GM18499 (cell line): ENCODE measurements around the gene NAALAD2.
"Not testable (repeated sequence)": the region's sequence is repeated elsewhere in the genome, so short reads cannot be mapped to it uniquely, and the experiment has no call there.

Source experiments
- ATAC-seq: cut with Tn5 transposase; IDR thresholded peaks from one replicate; pipeline ENCODE4 v1.9.1; 2021; ENCODE audit warnings: moderate number of reproducible peaks; ENCODE audit not compliant: insufficient read depth, unreplicated experiment

The NAALAD2 gene

DNA sequence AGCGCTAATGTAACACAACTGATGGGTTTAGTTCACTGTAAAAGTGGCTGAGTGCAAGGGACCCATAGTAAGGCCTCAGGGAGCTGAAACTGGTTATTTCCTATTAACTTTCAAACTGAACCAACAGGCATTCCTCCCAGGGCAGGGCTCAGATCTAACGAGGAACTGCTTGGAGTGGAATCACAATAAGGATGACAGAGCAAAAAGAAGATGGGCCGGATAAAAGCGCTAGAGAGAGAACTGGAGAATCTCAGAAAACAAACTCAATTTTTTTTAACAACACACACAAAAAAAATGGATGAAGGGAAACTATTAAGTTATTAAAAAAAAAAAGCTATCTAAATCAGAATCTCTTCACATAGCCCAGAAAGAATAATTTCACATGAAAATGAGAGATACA lies 102.5 kb downstream of the NAALAD2 start:
- ATAC-seq = no peak

DNA sequence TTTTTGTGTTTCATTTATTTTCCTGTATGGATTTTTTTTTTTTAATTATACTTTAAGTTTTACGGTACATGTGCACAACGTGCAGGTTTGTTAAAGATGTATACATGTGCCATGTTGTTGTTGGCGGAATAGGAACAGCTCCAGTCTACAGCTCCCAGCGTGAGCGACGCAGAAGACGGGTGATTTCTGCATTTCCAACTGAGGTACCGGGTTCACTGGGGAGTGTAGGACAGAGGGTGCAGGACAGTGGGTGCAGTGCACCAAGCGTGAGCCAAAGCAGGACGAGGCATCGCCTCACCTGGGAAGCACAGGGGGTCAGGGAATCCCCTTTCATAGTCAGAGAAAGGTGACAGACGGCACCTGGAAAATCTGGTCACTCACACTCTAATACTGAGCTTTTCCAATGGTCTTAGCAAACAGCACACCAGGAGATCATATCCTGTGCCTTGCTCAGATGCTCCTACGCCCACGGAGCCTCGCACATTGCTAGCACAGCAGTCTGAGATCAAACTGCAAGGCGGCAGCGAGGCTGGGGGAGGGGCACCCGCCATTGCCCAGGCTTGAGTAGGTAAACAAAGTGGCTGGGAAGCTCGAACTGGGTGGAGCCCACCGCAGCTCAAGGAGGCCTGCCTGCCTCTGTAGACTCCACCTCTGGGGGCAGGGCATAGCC lies 105.6 kb downstream of the NAALAD2 start:
- not testable (repeated sequence) for ATAC-seq

DNA sequence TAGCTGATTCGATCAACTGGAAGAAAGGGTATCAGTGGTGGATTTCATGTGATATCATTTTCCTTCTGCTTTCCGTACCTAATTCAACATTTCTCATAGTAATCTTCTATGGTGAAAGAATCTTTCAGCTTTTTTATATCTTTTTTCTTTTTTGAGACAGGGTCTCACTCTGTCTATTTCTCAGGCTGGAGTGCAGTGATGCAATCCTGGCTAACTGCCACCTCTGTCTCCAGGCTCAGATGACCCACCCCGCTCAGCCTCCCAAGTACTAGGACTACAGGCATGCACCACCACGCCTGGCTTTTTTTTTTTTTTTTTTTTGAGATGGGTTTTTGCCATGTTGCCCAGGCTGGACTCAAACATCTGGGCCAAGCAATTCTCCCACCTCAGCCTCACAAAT lies 107.0 kb downstream of the NAALAD2 start:
- no peak for ATAC-seq
